Stomach smooth muscle (tissue), 2 donors: ENCODE measurements around the gene INHA.

Experiments used
- H3K27ac ChIP-seq: one replicate; pipeline ENCODE4 v1.7.0; 2013; ENCODE audit warnings: mild to moderate bottlenecking, low read length, inconsistent platforms
- H3K27me3 ChIP-seq, 2 donors: one replicate each; pipeline ENCODE4 v1.7.0; 2013; ENCODE audit warnings: low read length in 2 of 2; ENCODE audit not compliant: insufficient read depth in 2 of 2, control insufficient read depth in 1 of 2
- H3K36me3 ChIP-seq, 2 donors: one replicate each; pipeline ENCODE4 v1.7.0; 2013; ENCODE audit warnings: low read length in 2 of 2; ENCODE audit not compliant: control insufficient read depth in 2 of 2, insufficient read depth in 2 of 2
- H3K4me1 ChIP-seq: one replicate; pipeline ENCODE4 v1.7.0; 2013; ENCODE audit warnings: low read length; ENCODE audit not compliant: control insufficient read depth, insufficient read depth
- H3K4me3 ChIP-seq, 2 donors: one replicate each; pipeline ENCODE4 v1.7.0; 2013; ENCODE audit warnings: low read length in 2 of 2
- H3K9ac ChIP-seq, 2 donors: one replicate each; pipeline ENCODE4 v1.7.0; 2013; ENCODE audit warnings: low read length in 2 of 2, mild to moderate bottlenecking in 1 of 2
- H3K9me3 ChIP-seq, 2 donors: one replicate each; pipeline ENCODE4 v1.7.0; 2013; ENCODE audit warnings: low read length in 2 of 2; ENCODE audit not compliant: control insufficient read depth in 2 of 2
- donor health status: healthy.
- donor health status: Pancreatic carcinoma.

Gene INHA

DNA sequence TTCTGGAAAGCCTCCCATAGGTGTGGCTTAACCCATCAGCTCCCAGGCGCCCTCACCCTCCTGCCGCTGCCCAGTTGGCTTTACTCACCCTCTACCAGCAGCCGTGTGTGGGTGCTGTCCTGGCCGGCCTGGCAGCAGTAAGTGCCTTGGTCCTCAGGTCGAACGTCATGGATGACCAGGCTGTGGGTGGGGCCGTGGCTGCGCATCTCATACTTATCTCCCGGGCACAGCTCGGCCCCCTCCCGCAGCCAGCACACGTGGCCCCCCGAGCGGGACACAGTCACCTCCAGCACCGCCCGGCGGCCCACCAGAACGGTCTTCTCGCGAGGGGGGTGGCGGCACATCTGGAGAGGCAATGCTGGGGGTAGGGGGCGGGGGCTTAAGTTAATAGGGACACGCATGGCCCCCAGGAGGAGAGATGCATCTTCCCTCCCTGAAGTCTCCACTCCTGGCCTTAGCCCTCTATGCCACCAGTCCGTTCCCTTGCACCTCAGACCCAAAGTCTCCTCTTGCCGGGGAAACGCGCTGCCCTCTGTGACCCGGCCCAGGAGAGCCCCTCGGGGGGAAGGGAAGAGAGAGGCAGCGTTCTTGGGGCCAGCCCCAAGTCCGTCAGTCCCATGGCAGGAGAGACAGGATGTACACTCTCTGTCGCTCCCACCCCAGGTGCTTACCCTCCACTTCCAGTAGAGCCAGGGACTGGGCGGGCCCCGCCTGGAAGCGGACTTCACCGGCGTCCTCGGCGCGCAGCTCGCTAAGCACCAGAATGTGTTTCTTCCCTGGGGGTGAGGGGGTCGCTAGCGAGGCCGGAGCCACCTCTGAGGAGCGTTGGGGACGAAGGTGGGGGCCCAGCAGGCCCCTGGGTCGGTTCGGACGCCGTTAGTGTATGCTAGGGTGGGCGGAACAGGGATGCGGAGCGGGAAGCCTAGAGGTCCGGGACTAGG is 20.4 kb upstream of the INHA start:
- Histone ChIP-seq H3K27ac (peak overlapping the region; percentile 24), H3K9ac (peak overlapping the region; percentile 16 to 51)

DNA sequence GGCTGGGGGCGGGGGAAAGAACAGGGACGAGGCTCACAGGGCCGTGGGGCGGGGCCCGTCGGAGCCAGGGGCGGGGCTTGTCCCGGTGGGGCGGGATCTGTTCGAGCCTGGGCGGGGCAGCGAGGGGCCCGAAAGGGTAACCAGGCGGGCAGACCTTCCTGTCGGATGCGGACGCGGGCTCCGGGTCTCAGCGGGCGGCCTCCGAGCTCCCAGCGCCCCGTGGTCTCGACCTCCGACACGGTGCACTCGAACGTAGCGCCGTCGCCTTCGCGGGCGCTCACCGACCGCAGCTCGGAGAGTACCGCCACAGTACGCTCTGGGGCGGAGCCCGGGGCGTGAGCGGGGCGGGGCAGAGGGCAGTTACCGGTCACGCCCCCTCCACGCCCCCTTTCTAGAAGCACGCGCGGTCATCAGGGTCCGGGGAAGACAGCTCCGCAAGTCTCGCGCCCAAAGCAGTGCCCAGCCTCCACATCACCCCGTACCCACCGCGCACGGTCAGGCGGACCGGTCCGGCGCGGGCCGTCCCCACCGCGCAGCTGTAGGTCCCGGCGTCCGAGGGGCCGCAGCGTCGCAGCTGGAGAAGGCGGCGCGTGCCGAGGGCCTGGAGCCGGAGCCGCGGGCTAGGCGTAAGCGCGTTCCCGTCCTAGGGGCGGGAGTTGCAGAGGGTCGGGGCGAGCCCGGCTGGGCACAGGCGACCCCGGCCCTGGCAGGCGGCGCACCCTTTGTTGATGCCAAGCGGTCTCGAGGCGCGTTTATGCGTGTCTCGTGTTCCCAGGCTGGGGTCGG is 19.5 kb upstream of the INHA start:
- H3K27me3 ChIP-seq = peaks cover 0 to 3% of the 10 kb centered on the region in 2 donors
- H3K9me3 ChIP-seq = no peaks in the 10 kb centered on the region
- H3K27ac ChIP-seq = no peak overlapping the region
- H3K4me1 ChIP-seq = peaks cover 18% of the 10 kb centered on the region
- H3K36me3 ChIP-seq = peaks cover 0 to 8% of the 10 kb centered on the region in 2 donors
- peak overlapping the region; percentile 6 to 21 for H3K9ac ChIP-seq
- H3K4me3 ChIP-seq = peak overlapping the region; percentile 69 to 78

More for the DNA sequence above, 20.4 kb upstream of the INHA start:
- H3K4me1 ChIP-seq = peaks cover 18% of the 10 kb centered on the region
- H3K9me3 ChIP-seq = no peaks in the 10 kb centered on the region
- peak overlapping the region; percentile 69 to 78 for H3K4me3 ChIP-seq
- H3K36me3 ChIP-seq = peaks cover 0 to 8% of the 10 kb centered on the region in 2 donors
- peaks cover 0 to 3% of the 10 kb centered on the region in 2 donors for H3K27me3 ChIP-seq

DNA sequence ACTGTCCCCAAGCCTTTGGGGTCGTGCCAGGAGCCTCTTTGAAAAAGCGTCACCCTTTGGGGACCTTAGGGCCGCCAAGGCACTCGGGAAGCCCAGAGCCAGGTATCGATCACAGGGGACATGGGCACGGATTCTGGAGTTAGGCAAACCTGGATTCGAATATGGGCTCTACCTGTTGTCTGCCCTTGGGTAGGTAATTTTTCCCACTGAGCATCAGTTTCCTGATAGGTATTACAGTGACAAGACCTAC is 19.0 kb upstream of the INHA start:
- H3K4me1 ChIP-seq = peaks cover 18% of the 10 kb centered on the region
- peak overlapping the region; percentile 69 to 78 for H3K4me3 ChIP-seq
- peak overlapping the region; percentile 6 to 21 for H3K9ac ChIP-seq
- no peak overlapping the region for H3K27ac ChIP-seq
- H3K9me3 ChIP-seq = no peaks in the 10 kb centered on the region
- peaks cover 0 to 8% of the 10 kb centered on the region in 2 donors for H3K36me3 ChIP-seq
- peaks cover 0 to 3% of the 10 kb centered on the region in 2 donors for H3K27me3 ChIP-seq

DNA sequence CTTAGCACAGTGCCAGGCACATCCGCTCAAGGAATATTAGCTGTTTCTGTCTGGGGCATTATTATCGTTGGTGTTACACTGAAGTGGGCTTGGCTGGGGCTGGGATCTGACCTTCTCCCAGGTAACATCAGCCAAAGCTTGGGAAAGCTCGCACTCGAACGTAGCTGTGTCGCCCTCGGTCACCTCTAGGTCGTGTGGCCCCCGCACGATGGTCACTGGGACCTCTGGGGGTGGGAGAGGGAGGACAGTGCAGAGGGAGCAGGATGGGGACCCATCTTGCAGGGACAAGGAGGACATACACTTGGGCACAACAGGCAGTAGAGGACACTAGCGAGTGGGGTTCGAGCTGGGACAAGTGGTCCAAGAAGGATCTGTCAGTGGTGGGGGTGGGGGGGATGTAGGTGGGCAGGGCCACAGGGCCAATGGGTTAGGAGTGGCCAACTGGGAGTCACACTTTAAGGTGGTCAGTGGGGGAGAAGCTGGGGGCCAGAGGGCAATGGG is 18.6 kb upstream of the INHA start:
- H3K36me3 ChIP-seq = peaks cover 0 to 8% of the 10 kb centered on the region in 2 donors
- peaks cover 0 to 3% of the 10 kb centered on the region in 2 donors for H3K27me3 ChIP-seq
- H3K4me1 ChIP-seq = peaks cover 18% of the 10 kb centered on the region
- H3K9ac ChIP-seq = no peak overlapping the region
- H3K27ac ChIP-seq = no peak overlapping the region
- H3K9me3 ChIP-seq = no peaks in the 10 kb centered on the region
- no peak overlapping the region for H3K4me3 ChIP-seq

DNA sequence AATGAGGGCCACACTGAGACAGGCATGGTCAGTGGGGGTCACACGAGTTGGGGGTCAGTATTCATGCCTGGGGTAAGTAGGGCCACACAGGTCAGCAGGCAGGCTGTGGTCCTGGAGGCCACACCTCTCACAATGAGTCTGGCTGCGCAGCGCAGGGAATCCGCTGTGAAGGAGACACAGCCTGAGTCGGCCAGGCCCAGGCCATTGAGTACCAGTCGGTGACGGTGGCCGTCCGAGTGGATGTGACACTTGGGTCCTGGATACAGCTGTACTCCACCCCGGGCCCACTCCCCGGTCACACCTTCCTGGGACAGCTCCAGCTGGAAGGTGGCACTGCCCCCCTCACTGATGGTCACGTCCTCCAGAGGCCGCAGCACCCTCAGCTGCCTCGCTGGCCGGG is 17.8 kb upstream of the INHA start:
- peaks cover 0 to 6% of the 10 kb centered on the region in 2 donors for H3K36me3 ChIP-seq
- H3K27ac ChIP-seq = no peak overlapping the region
- H3K4me3 ChIP-seq = no peak overlapping the region
- peaks cover 0 to 3% of the 10 kb centered on the region in 2 donors for H3K27me3 ChIP-seq
- H3K4me1 ChIP-seq = peaks cover 18% of the 10 kb centered on the region
- H3K9ac ChIP-seq = no peak overlapping the region
- no peaks in the 10 kb centered on the region for H3K9me3 ChIP-seq

DNA sequence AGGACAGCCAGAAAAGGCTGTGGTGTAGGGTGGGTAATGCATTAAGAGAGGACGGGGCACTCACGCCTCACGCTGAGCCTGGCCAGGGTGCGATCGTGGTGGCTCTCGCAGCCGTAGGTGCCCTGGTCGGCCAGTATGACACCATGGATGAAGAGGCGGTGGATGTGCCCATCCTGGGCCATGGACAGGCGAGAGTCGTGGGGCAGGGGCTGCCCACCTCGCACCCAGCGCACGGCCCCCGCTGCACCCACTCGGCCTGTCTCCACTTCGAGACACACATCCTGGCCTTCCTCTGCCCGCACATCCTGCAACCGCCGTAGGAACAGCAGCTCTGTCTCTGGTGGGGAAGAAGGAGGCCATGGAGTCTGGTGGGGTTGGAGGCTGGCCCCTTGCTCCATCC is 16.2 kb upstream of the INHA start:
- Histone ChIP-seq H3K9me3 (no peaks in the 10 kb centered on the region), H3K4me1 (peaks cover 22% of the 10 kb centered on the region), H3K27me3 (peaks cover 0 to 3% of the 10 kb centered on the region in 2 donors), H3K9ac (no peak overlapping the region), H3K4me3 (no peak overlapping the region), H3K36me3 (peaks cover 0 to 5% of the 10 kb centered on the region in 2 donors), H3K27ac (no peak overlapping the region)

DNA sequence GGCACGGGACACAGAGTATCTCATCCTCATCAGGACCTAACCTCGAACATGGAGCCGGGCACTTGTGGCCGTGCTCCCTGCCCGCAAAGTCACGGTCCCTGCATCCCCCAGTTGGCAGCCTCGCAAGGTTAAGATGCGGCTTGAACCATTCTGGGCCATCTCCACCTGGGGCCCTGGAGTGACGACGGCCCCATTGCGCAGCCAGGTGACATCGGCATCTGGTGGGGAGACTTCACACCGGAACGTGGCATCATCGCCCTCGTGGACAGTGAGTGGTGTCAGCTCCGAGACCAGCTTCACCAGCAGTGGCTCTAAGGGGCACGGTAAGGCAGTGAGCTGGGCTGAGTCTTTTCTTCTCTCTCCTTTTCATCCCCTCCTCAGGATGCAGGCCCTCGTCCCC is 15.7 kb upstream of the INHA start:
- peaks cover 0 to 3% of the 10 kb centered on the region in 2 donors for H3K27me3 ChIP-seq
- no peak overlapping the region for H3K9ac ChIP-seq
- H3K27ac ChIP-seq = no peak overlapping the region
- H3K9me3 ChIP-seq = no peaks in the 10 kb centered on the region
- H3K4me3 ChIP-seq = no peak overlapping the region
- peaks cover 0 to 5% of the 10 kb centered on the region in 2 donors for H3K36me3 ChIP-seq
- peaks cover 18% of the 10 kb centered on the region for H3K4me1 ChIP-seq

DNA sequence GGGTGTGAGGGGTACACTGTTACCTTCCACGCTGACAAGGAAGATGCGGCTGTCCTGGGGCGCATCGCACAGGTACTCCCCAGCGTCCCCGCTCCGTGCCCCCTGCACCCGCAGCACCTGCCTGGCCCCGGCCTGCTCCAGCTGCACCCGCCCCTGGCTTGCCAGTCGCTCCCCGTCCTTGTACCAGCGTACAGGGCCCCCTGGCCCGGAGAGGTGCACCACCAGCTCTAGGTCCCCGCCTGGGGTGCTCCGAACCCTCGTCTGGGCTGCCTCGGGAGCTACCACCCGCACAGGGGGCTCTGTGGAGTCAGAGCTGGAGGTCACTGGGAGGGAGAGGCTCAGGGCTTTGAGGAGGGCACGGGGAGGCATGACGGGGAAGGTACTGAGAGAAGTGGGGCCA is 14.8 kb upstream of the INHA start:
- Histone ChIP-seq H3K36me3 (peaks cover 0 to 11% of the 10 kb centered on the region in 2 donors), H3K27me3 (peaks cover 0 to 3% of the 10 kb centered on the region in 2 donors), H3K4me3 (no peak overlapping the region), H3K4me1 (peaks cover 11% of the 10 kb centered on the region), H3K9ac (no peak overlapping the region), H3K27ac (no peak overlapping the region), H3K9me3 (no peaks in the 10 kb centered on the region)

DNA sequence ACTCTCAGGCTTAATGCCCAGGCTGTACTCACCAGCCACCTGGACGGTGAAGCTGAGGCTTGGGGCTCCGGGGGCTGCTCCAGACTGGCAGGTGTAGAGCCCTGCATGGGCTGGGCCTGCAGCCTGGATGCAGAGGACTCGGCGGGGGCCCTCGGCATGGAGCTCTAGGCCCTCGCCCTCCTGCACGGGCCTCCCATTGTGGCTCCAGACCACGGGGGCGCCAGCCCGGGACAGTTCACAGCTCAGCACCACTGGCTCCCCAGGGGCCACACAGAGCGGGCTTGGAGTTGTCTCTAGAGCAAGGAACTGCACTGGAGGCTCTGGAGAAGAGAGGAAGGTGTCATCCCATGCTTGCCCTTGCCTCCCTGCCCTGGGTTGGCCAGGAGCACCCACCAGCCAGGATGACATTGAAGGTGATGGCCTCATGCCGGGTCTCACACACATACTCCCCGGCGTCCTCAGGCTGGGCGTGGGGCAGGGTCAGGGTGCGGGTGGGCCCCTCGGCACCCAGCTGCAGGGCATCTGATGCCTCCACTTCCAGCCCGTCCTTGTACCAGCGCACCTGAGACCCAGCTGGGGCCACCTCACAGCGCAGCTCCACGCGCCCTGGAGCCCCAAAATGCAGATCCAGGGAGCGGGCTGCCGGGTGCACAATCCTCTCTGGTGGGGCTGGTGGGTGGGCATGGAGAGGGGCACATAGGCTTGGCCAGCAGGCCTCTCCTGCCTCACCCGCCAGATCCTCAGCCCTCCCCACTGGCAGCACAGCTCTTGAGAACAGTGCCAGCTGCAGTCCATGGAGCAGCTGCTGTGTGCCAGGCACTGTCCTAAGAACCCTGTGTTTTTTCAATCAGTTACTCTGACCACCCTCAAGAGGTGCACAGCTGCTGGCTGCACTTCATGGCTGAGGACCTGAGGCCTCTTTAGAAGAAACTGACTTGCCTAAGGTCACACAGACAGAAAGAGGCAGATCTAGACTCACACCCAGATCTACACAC is 14.0 kb upstream of the INHA start:
- Histone ChIP-seq H3K9ac (no peak overlapping the region), H3K27me3 (peaks cover 0 to 3% of the 10 kb centered on the region in 2 donors), H3K4me3 (no peak overlapping the region), H3K9me3 (no peaks in the 10 kb centered on the region), H3K4me1 (peaks cover 7% of the 10 kb centered on the region), H3K36me3 (peaks cover 6 to 13% of the 10 kb centered on the region in 2 donors), H3K27ac (no peak overlapping the region)
